ENCODE data around the gene TOX3.

The TOX3 gene

GRCh38 chr16:52398021-52398420, 148.9 kb downstream of the TOX3 start:
- TF ChIP-seq CTCF (IDR thresholded peaks at IDR 0.05; ENCODE audit: extremely low read depth, insufficient read depth, missing control alignments) = no peak
- DNase-seq (ENCODE audit: low spot score) = no peak
- in situ Hi-C loops (cut with MboI; ENCODE audit: low pct_unique_long_range_greater_than_20kb, low sequenced_read_pairs, unreplicated experiment) = no loop called here

- no peak for TF ChIP-seq CTCF (IDR thresholded peaks at IDR 0.05; ENCODE audit: extremely low read depth, insufficient read depth, missing control alignments)
- no peak for DNase-seq (ENCODE audit: low spot score)
- in situ Hi-C loops (cut with MboI; ENCODE audit: low pct_unique_long_range_greater_than_20kb, low sequenced_read_pairs, unreplicated experiment) = no loop called here
These were observed 153.5 kb downstream of the TOX3 start for GRCh38 chr16:52393448-52393847.

- TF ChIP-seq CTCF (IDR thresholded peaks at IDR 0.05; ENCODE audit: extremely low read depth, insufficient read depth, missing control alignments) = no peak
- in situ Hi-C loops (cut with MboI; ENCODE audit: low pct_unique_long_range_greater_than_20kb, low sequenced_read_pairs, unreplicated experiment) = no loop called here
- no peak for DNase-seq (ENCODE audit: low spot score)
These were observed 157.9 kb downstream of the TOX3 start for GRCh38 chr16:52389045-52389444.

All from GM13977 (cell line).